Measurements from ENCODE around the gene ESYT1. TPM values are rescaled to one million over a fixed set of nuclear protein-coding genes. Genes with fewer than 3 reads are reported as not detected.

Gene ESYT1
- total and polyA plus RNA-seq, 2 donors (not counting 3 experiments of a cell fraction or from before 2014, with no cell fraction given): 161 to 234 TPM

DNA sequence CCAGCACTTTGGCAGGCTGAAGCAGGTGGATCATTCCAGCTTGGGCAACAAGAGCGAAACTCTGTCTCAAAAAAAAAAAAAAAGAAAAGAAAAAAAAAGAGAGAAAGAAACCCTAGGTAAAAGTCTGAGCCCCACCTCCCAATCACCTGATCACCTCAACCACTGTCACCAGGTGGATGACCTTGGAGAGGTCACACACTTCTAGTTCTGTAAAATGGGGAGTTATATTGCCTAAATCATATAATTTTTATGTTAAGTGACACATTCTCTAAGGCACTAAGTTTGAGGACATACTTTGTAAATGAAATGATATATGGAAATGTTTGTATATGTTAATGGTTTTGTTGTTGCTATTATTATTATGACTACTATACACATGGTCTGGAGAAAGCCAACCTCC, 49.6 kb upstream of the ESYT1 start:
- TF ChIP-seq, protein P1, sequence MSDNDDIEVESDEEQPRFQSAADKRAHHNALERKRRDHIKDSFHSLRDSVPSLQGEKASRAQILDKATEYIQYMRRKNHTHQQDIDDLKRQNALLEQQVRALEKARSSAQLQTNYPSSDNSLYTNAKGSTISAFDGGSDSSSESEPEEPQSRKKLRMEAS (IDR thresholded peaks at IDR 0.05; ENCODE audit: insufficient read depth, insufficient read length): no peak
- TF ChIP-seq POLR2AphosphoS5 (IDR thresholded peaks at IDR 0.05; ENCODE audit: insufficient read depth, low read depth, low read length) (no peak), MYC (IDR thresholded peaks at IDR 0.05; ENCODE audit: low read depth, low read length) (no peak), CTCF (IDR thresholded peaks at IDR 0.05; ENCODE audit: extremely low read depth in 1 of 2, insufficient read depth in 1 of 2, low read depth in 1 of 2, low read length in 2 of 2) (no peak), JUN (IDR thresholded peaks at IDR 0.05; ENCODE audit: borderline replicate concordance, insufficient read depth, insufficient read length, low read depth) (no peak), GATA2 (IDR thresholded peaks at IDR 0.05; ENCODE audit: insufficient read depth, insufficient read length, low read depth, low read length) (no peak), EZH2 (IDR thresholded peaks at IDR 0.05; ENCODE audit: borderline replicate concordance, low read depth, low read length, severe bottlenecking) (no peak), POLR2A (IDR thresholded peaks at IDR 0.05; ENCODE audit: low read depth, low read length) (no peak), FOS (IDR thresholded peaks at IDR 0.05; ENCODE audit: borderline replicate concordance, insufficient read depth, low read length) (no peak)
- Histone ChIP-seq H3K4me3 (replicated peaks in 1 of 3; ENCODE audit: insufficient read depth in 1 of 3, low read depth in 1 of 3, low read length in 3 of 3) (no peak overlapping the region), H3K79me2 (ENCODE audit: control insufficient read depth, insufficient read depth, low read length) (no peaks in the 10 kb centered on the region), H3K9me1 (replicated peaks; ENCODE audit: control insufficient read depth, extremely low read depth, insufficient read depth, low read length) (no peaks in the 10 kb centered on the region), H3K9me3 (replicated peaks; ENCODE audit: control insufficient read depth, insufficient read depth, low read length) (no peaks in the 10 kb centered on the region), H2AFZ (ENCODE audit: low read depth, low read length) (peak overlapping the region; percentile 91), H4K20me1 (replicated peaks; ENCODE audit: control insufficient read depth, extremely low read depth, insufficient read depth, low read length) (no peaks in the 10 kb centered on the region), H3K4me2 (ENCODE audit: insufficient read depth, low read length) (peak overlapping the region; percentile 85), H3K27me3 (ENCODE audit: control insufficient read depth in 2 of 2, insufficient read depth in 2 of 2, low read length in 2 of 2) (peaks cover 2 to 4% of the 10 kb centered on the region in 2 experiments), H3K27ac (ENCODE audit: insufficient read depth, low read depth, low read length) (no peak overlapping the region), H3K9ac (replicated peaks; ENCODE audit: extremely low read depth, insufficient read depth, low read length) (no peak overlapping the region), H3K36me3 (ENCODE audit: control insufficient read depth in 2 of 2, extremely low read depth in 1 of 2, insufficient read depth in 2 of 2, low read length in 2 of 2) (no peaks in the 10 kb centered on the region), H3K4me1 (ENCODE audit: control insufficient read depth, extremely low read depth, insufficient read depth, low read length) (peaks cover 8% of the 10 kb centered on the region)
- CTCF ChIA-PET: interaction anchor here (0.6 to 5.0 kb wide), 7 partner anchors 8 to 144 kb away, joined by 3 to 59 read pairs (median 4); partner anchors contain the start of genes PA2G4 and RNF41
- FAIRE-seq (no peak), DNase-seq (ENCODE audit: low read depth, low spot score) (no peak)
- no TSS peak for BruUV-seq (replicated peaks)
- dilution Hi-C loops (cut with MboI; ENCODE audit: extremely low pct_ligation_motif_present, low sequenced_read_pairs): no loop called here
- POLR2A ChIA-PET: no interaction called here
- intact Hi-C loops (cut with micrococcal nuclease): no loop called here
